GOT3 (cell line): ENCODE data around the gene BLACAT1.
"Not testable (repeated sequence)": the region's sequence is repeated elsewhere in the genome, so short reads cannot be mapped to it uniquely, and the experiment has no call there.

Source experiments
- DNase-seq: peaks from one replicate; lab custom pipeline; 2025; ENCODE audit warnings: mixed read lengths; lab: John Stamatoyannopoulos, UW

The BLACAT1 gene

DNA sequence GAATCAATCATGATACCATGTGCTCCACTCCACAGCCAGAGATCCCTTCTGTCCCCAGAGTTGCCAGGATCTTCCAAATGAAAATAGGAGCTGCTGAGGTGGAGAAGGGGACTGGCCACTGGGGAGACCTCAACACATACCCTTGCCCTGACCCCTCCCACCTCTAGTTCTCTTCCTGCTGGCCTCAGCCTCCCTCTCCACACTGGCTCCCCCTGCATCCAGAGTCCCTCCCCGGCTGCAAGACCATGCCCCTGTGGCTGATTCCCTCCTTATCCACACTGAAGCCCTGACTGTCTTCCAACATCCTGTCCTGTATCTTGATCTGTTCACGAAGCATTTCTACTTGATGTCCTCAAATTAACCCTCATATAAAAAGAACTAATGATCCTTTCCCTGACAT is 27.5 kb upstream of the BLACAT1 start:
- no peak for DNase-seq

DNA sequence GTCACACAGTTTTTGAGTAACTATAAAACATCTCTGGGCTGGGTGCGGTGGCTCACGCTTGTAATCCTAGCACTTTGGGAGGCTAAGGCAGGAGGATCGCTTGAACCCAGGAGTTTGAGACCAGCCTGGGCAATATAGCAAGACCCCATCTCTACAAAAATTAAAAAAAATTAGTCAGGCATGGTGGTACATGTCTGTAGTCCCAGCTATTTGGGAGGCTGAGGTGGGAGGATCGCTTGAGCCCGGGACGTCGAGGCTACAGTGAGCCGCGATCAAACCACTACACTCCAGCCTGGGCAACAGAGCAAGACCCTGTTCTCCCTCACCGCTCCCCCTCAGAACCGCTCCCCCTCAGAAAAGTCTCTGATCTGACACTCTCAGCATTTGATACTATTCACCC is 26.7 kb upstream of the BLACAT1 start:
- DNase-seq = not testable (repeated sequence)

DNA sequence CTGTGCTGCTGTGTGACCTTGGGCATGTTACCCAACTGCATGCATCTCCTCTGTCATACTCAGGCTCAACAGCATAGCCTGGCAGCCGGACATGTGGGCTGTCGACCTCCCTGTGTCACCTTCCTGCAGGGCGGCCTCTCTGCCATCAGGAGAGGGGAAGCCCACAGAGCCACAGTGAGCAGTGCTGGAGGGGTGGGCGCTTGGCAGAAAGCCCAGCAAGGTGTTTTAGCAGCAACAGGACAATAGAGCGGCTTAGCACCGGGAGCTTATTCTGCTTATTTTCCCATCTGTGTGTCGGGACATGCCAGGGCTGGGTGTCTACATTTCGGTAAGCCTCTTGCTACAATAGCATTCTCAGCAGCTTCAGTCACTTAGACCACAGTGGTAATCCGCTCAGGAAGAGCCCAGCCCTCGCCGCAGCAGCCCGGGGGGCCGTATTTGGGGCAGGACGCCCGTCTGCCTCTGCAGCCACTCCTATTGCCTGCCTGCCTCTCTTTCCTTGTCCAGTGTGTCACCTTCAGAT is 25.8 kb upstream of the BLACAT1 start:
- no peak for DNase-seq

DNA sequence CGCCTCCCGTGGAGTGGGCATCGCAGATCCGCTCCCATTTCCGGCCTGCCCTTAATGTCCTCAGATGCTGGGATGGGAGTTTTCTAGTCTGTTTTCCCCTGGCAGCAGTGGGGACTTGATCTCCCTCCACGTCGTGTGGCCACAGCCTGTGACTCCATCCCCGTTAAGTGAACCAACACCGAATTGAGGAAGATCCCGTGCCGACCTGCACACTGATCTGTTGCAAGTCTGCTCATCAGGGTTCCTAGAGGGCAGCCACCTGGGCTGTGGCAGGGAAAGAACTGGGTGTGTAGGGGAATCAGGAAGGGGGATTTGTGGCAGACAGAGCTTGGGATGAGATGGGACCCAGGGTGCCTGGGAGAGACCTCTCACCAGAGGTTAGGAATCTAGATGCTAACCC is 25.4 kb upstream of the BLACAT1 start:
- DNase-seq = no peak

DNA sequence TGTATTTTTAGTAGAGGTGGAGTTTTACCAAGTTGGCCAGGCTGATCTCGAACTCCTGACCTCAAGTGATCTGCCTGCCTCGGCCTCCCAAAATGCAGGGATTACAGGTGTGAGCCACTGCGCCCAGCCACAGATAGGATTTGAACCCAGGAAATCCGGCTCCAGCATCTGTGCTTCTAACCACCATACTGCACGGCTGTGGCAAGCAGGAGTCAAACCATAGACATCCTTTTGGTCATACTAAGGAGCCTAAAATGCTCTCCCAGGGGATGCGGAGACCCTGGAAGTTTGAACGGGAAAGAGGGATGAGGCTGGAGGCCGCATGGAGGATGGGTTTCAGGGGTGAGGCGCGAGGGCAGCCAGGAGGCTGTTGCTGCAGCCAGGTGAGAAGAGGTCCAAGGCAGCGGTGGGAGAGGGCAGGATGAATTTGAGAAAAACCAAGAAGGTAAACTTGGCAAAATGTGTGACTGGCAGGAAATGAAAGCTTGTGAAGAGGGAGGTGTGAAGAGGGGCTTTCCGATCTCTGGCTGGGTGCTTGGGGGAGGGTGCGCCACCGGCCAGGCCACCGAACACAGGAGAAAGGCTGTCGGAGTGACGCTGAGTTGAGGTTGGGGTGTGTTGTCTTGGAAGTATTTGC is 24.6 kb upstream of the BLACAT1 start:
- no peak for DNase-seq

DNA sequence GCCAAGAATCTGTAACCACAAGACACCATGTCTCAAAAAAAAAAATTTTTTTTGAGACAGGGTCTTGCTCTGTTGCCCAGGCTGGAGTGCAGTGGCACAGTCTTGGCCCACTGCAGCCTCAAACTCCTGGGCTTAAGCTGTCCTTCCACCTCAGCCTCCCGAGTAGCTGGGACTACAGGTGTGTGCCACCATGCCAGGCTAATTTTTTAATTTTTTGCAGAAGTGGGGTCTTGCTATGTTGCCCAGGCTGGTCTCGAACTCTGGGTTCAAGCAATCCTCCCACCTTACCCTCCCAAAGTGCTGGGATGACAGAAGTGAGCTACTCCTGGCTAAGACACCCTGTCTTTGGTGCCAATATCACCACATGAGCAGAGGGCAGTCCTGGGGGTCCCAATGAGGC is 23.1 kb upstream of the BLACAT1 start:
- not testable (repeated sequence) for DNase-seq

DNA sequence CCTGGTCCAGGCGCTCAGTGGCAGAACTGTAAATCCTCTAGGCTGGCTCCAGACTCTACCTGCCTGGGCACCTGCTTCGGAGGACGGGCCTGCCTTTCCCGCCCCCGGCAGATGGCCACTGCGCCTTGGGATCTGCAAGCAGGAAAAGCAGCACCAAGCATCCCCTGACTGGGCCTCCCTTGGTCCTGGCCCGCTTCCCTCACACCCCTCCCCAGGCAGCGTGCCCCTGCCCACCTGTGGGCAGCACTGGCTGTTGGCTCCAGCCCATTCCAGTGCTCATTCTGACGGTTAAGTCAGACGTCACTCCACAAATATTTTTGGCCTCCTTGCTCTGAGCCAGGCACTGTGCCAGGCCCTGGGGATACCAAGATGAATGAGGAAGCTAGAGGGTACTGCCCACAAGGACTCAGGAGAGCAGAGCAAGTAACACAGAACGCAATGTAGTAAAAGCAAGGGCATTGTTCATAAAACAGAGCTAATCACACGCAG is 22.0 kb upstream of the BLACAT1 start:
- DNase-seq = peak; percentile 51

DNA sequence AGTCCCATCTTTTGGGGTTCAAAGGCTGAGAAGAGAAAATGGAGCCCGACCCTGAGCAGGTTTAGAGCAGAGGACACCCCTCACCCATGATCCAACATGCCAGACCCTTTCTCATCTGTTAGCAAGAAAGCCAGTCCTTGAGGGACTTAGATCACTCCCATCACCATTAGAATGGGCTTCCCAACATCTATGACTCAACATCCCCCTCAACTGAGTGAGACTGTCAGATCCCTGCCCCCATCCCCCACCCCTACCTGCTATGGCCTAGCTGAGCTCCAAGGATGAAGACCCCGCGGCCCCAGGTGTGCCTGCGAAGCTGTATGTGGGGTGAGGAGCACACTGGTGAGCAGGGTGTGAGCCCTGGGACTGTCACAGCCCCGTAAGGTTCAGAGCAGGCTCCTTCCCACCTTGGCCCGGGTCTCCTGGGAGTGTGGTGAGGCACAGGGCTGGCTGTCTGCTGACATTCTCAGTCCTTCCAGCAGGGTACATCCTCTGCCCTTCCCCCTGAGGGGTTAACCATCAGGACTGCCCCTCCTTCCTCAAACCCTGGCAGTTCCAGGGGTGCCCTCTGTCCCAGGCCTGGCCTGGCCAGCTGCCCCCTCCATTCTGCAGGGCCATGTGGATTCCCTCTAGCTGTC is 21.4 kb upstream of the BLACAT1 start:
- DNase-seq = no peak

DNA sequence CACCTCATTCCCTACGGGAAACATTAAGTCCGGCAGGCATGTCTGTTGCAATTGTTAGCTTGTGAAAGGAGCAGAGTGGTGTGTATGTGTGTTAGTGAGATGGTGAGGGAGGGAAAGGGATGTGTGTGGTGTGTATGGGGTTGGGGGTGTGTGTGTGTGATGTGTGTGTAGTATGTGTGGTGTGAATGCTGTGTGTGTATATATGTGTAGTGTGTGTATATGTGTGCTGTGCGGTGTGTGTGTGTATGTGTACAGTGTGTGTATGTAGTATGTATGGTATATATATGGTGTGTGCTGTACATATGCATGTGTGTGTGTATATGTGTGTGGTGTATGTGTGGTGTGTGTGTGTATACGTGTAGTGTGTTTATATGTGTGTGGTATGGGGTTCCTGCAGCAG is 20.8 kb upstream of the BLACAT1 start:
- DNase-seq = no peak

DNA sequence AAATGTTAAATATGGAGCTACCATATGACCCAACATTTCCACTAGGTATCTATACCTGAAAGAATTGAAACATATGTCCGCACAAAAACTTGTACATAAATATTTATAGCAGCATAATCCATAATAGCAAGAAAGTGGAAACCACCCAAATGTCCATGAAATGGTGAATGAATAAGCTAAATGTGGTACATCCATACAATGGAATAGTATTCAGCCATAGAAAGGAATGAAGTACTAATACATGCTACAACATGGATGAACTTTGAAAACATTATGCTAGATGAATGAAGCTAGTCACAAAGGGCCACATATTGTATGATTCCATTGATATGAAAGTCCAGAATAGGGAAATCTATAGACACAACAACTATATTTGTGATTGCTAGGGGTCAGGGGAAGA is 20.0 kb upstream of the BLACAT1 start:
- DNase-seq = no peak

DNA sequence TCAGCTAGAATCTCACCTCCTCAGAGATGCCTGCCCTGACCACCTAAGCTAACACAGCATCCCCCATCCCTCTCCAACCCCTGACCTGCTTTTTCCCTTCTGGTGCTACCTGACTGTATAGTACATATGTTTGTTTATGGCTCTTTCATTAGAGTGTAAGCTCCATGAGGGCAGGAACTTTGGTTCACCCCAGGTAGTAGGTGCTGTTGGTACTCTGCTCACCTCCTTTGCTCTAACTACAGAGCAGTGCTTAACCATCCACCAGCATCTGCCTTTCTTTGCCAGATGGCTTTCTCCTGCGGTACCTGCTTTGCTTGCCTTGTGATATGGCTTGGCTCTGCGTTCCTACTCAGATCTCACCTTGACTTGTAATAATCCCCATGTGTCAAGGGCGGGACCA is 18.7 kb upstream of the BLACAT1 start:
- no peak for DNase-seq

DNA sequence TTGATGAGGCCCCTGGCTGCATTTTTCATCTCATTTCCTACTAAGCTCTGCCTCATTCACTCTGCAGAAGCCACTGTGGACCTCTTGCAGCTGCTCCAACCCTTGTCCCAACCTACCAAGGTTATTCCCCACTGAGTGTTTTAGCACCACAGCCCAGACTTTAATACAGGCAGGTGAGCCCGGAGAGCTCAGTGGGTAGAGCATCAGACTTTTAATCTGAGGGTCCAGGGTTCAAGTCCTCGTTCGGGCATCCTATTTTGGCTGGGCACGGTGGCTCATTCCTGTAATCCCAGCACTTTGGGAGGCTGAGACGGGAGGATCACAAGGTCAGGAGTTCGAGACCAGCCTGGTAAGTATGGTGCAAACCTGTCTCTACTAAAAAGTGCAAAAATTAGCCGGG is 18.1 kb upstream of the BLACAT1 start:
- no peak for DNase-seq

DNA sequence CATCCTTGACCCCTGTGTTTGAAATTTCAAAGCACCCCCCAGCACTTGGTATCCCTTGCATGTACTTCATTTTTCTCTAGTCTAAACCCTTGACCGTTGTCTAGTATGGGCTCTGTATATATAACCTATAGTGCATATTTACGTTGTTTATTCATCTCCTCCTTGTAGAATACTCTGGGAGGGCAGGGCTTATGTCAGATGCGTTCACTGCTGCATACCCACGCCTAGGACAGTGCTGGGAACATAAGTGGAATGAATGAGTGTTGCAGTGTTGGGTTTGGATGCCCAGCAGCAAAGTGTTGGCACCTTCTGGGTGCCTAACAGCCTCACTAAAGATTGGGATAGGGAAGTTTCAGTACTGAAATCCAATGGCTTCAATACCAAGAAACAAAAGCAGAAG is 17.6 kb upstream of the BLACAT1 start:
- no peak for DNase-seq

DNA sequence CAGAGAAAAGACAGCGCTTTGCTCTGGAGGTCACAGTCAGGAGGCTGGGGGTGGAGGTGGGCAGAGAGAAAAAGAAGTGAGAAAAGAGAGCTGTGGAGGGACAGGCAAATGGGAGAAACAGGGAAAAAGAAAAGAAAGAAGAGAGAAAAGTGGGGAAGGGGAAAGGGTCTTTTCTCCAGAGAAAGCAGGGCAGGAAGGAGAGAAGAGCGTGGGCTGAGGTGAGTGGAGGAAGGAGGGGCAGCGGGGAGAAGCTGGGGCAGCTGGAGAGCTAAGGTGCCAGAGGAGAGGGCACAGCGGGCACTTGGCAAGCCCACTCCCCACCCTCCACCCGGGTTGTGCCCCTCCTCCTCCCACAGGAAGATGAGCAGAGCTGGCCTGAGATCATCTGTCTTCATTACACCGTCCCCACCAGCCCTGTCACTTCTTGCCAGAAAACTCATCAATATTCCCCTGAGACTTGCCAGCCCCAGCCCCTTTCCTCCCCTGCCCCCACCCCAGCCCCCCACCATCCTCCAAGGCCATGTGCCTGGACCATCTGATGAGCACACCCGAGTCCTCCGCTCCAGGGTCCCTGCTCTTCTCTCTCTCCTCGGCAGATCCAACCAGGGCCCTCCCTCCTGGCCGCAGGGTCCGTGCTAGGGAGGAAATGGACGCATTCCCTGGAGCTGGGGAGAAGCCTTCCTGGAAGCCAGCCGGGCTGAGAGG is 17.0 kb upstream of the BLACAT1 start:
- no peak for DNase-seq

DNA sequence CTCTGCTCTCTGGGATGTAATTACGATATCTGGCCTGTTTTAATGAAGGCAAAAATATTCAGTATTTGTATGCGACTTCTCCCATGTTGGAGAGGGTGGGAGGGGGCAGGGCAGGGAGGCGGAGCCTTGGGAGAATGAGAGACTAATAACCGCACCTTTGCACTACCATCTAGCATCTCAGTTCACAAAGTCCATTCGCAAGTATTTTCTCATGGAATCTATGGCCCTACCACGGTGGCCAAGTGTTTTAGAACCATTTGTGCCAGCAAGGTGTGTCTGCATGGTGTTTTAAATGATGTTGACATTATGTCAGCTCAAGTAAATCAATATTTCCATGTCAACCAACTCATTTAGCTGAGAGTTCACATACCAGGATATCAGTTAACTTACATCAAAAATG is 14.3 kb upstream of the BLACAT1 start:
- DNase-seq = no peak

DNA sequence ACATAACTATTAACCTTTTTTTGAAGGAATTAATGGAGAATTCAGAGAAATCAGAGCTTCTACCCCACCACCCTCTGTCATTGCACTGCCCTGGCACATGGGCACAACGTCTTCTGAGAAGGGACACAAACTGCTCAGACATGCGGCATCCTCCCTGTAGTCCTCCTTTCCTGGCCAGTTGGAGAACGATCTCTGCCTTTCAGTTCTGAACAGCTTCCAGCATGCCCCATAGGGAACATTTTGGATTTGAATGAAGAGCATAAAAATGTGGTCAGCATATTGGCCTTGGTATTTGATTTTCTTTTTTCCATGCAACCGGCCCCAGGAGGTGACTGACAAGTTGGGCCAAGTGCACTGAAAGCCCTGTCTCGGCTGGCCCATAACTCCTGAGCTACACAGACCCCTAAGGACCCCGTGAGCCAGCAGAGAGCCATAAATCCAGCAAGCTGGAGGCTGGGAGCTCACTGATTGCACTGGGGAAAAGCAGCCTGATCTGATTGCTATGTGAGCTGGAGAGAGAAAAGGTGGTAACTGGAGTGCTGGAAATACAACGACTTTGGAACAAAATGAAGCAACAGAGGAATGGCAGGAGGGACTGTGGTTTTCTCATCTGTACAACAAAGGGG is 10.9 kb upstream of the BLACAT1 start:
- DNase-seq = no peak

DNA sequence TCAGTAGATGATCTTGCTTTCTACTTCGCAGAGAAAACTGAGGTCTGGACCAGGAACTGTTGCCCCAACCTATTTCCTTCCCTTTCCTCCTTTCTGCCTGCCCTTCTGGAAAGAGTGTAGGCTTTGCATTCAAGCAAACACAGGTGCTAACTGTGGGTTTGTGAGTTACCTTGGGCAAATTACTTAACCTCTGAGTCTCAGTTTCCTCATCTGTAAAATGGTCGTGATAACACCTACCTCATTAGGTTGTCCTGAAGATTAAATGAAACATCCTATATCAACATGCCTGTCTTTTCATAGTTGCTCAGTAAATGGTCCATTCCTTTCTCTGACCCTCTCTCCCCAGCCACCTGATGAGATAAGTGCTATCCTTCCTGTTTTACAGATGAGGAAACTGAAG is 9.5 kb upstream of the BLACAT1 start:
- DNase-seq = no peak

DNA sequence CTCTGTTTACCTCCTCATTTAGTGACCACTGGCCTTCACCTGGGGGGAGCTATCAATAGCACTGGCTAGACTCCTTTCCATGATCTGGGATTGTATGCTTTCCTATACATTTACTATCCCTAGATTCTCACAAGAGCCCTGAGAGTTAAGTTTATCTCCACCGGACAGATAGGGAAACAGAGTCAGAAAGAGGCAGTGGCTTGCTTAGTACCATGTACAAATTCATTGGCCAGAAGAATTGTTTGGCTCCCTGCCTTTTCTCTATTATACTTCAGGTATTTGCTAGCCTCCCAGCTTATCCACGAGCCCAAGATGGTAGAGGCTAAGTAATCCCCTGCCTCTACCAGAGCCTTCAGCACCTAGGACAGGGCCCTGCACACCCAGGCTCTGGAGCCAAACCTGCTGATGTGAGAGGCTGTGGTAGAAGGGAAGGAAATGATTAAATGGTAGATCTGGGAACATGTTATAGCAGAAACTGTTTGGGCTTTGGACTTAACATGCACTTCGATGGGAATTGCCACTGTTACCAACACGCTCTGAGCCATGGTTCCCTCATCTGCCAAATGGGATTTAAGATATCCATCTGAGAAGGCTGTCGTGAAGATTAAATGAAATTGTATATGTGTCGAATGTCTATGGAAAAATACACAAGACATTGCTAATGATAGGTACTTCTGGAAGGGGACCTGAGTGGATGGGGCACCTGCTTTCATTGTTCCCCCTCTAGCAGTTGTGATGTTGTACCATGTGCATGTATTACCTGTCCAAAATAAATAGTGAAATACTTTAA is 3.1 kb upstream of the BLACAT1 start:
- no peak for DNase-seq

DNA sequence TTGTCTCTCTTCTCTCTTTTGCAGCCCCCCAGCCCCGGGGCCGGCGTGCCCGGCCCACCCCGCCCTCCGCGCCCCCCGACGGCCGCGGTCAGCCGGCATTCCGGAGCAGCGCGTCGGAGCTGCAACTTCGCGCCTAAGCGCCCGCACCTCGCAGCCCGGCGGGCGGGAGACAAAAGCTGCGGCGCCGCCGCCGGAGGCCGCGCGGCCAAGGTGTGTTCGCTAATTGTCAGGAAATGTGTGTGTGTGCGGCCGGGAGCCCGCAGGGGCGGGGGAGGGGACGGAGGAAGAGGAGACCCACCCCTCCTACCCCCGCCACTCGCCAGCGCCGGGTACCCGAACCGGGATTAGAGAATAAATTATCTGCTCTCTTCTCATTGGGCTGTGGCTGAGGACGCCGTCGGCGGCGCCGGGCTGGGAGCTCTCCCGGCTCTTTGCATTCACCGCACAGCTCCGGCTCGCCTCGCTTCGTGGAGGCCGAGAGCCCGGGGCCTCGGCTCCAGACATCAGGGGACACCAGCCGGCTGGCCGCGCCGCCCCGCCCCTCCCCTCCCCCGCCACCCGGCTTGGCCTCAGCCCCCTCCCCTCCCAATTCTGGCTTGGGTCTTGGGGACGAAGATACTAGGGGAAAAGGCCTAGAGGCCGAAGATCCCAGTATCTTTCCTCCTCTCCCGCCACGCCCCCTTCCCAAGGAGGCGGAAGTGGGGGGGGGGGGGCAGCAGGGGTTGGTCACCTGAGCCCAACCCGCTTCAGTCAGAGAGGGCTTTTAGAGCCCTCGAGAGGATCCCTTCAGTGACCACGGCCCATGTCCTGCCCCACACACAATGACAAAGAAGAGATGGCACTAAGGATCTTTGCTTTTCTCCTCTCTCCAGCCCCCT is 1.3 kb upstream of the BLACAT1 start:
- no peak for DNase-seq

DNA sequence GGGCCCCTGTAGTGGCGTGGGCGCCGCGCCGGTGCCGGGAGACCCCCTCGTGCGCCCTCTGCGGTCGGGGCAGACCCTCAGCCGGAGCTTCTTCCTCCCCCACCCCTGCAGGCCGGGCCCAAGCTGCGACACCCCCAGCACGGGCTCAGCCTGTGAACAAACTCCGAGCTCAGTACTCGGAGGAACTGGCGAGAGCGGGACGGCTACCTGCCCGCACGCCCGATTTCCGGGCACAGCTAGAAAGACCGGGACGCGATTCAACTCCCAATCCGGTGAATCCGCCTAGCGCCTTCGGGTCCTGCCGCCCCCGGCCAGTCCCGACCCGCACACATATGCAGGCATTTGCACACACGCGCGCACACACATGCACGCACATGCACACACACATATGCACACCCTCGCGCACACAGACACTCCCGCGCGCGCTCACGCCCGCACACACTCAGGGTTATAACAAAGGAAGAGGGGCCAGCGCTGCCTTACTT is 580 bp upstream of the BLACAT1 start:
- DNase-seq = no peak

DNA sequence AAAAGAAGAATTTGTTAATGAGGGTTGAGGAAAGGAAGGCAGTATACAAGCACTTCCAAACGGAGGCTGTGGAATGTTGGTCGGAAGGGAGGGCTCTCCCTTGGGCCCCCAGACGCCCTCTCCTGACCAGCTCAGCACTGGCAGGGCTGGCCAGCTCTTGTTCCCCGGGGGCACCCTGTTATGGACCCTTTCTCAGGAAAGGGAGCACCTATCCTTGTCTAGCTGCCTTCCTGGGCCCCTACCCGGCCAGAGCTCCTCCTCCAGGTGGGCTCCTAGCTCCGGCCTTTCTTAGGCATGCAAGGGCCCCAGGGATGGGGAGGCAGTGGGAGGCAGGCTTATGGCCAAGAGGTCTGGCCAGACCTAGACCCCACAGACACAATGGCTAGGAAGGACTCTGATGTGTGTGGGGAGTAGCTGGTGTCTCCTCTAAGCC is 926 bp downstream of the BLACAT1 start:
- no peak for DNase-seq
